GM21528 (cell line): ENCODE measurements around the gene CDC34.

Experiments used
- ATAC-seq: cut with Tn5 transposase; IDR thresholded peaks from one replicate; pipeline ENCODE4 v1.9.1; 2021; ENCODE audit warnings: mild to moderate bottlenecking, moderate library complexity; ENCODE audit not compliant: unreplicated experiment, low FRiP score

Gene CDC34

GRCh38 chr19:518598-519231 is 12.8 kb upstream of the CDC34 start:
- ATAC-seq: no peak

- ATAC-seq: no peak
Measured at GRCh38 chr19:519449-519865, 12.1 kb upstream of the CDC34 start.

- ATAC-seq: no peak
Measured at GRCh38 chr19:522726-523125, 8.8 kb upstream of the CDC34 start.

- no peak for ATAC-seq
Measured at GRCh38 chr19:524062-524674, 7.4 kb upstream of the CDC34 start.

- no peak for ATAC-seq
Measured at GRCh38 chr19:525029-525428, 6.5 kb upstream of the CDC34 start.

- ATAC-seq: no peak
Measured at GRCh38 chr19:525857-526419, 5.6 kb upstream of the CDC34 start.

- no peak for ATAC-seq
Measured at GRCh38 chr19:530134-531008, 1.2 kb upstream of the CDC34 start.

GRCh38 chr19:531009-531752 is 379 bp upstream of the CDC34 start:
- ATAC-seq: peak; percentile 66

- ATAC-seq: peak; percentile 3
Measured at GRCh38 chr19:532561-533363, 1.2 kb downstream of the CDC34 start.

GRCh38 chr19:533364-534058 is 2.0 kb downstream of the CDC34 start:
- ATAC-seq: no peak

- ATAC-seq: no peak
Measured at GRCh38 chr19:534088-534487, 2.5 kb downstream of the CDC34 start.

GRCh38 chr19:535017-535835 is 3.7 kb downstream of the CDC34 start:
- ATAC-seq: no peak

- ATAC-seq: no peak
Measured at GRCh38 chr19:536031-536880, 4.7 kb downstream of the CDC34 start.

- no peak for ATAC-seq
Measured at GRCh38 chr19:536881-537404, 5.4 kb downstream of the CDC34 start.

- no peak for ATAC-seq
Measured at GRCh38 chr19:538641-539428, 7.3 kb downstream of the CDC34 start.

- ATAC-seq: no peak
Measured at GRCh38 chr19:539429-540030, 8.0 kb downstream of the CDC34 start.
